OCI-LY3 (cell line): Measurements from ENCODE around the gene KRT33A.
"Not testable (repeated sequence)": the region's sequence is repeated elsewhere in the genome, so short reads cannot be mapped to it uniquely, and the experiment has no call there.

ENCODE experiments used
- H2AFZ ChIP-seq: fragments of 200-600, 300-600 bp; shearing (Covaris generic); 2 replicates; pipeline ENCODE4 v1.6.0; 2014; ENCODE audit warnings: antibody characterized with exemption, low read depth, low read length
- H3K27ac ChIP-seq: fragments of 200-600, 300-600 bp; sonication (generic); 2 replicates; pipeline ENCODE4 v1.5.1; 2014; ENCODE audit warnings: mild to moderate bottlenecking, low read length, moderate library complexity, mixed read lengths
- H3K27me3 ChIP-seq: fragments of 200-600, 300-600 bp; sonication (generic); 2 replicates; pipeline ENCODE4 v1.6.1; 2014; ENCODE audit warnings: low read depth, low read length, mixed read lengths
- H3K36me3 ChIP-seq: fragments of 200-600, 300-600 bp; sonication (generic); replicated peaks from 2 replicates; pipeline ENCODE3; 2014; ENCODE audit warnings: low read depth, low read length, mixed read lengths
- H3K4me1 ChIP-seq: fragments of 300-600, 200-600 bp; sonication (generic); 2 replicates; pipeline ENCODE4 v1.6.1; 2014; ENCODE audit warnings: low read length, mixed read lengths
- H3K4me2 ChIP-seq: fragments of 200-600, 300-600 bp; sonication (generic); 2 replicates; pipeline ENCODE4 v1.6.1; 2014; ENCODE audit warnings: low read length, mixed read lengths
- H3K4me3 ChIP-seq: fragments of 300-600, 200-600 bp; sonication (generic); 2 replicates; pipeline ENCODE4 v1.5.1; 2014; ENCODE audit warnings: antibody characterized with exemption, mild to moderate bottlenecking, low read length, moderate library complexity
- H3K79me2 ChIP-seq: fragments of 300-600, 200-600 bp; shearing (Covaris generic); 2 replicates; pipeline ENCODE4 v1.6.1; 2014; ENCODE audit warnings: mild to moderate bottlenecking, low read length, mixed read lengths
- H3K9ac ChIP-seq: fragments of 300-600, 200-600 bp; shearing (Covaris generic); 2 replicates; pipeline ENCODE4 v1.6.0; 2014; ENCODE audit warnings: mild to moderate bottlenecking, low read length, moderate library complexity
- H3K9me3 ChIP-seq: fragments of 200-600, 300-600 bp; shearing (Covaris generic); 2 replicates; pipeline ENCODE4 v1.6.1; 2014; ENCODE audit warnings: low read length, mixed read lengths; ENCODE audit not compliant: insufficient read depth
- H4K20me1 ChIP-seq: fragments of 200-600, 300-600 bp; sonication (generic); 2 replicates; pipeline ENCODE4 v1.6.1; 2016; ENCODE audit warnings: low read length, mixed read lengths; ENCODE audit not compliant: insufficient read depth
- CTCF ChIP-seq: fragments of 200-600, 300-600 bp; sonication (generic); IDR thresholded peaks from 2 replicates; pipeline ENCODE4 v1.5.1; 2014; ENCODE audit warnings: antibody characterized with exemption, low read length, low read depth
- EZH2phosphoT487 ChIP-seq: fragments of 200-600 bp; shearing (Covaris generic); IDR thresholded peaks from 2 replicates; pipeline ENCODE4 v1.6.1; 2018; ENCODE audit warnings: antibody characterized with exemption, mixed run types, low read depth

Gene KRT33A

GRCh38 chr17:41383690-41384089 is 33.1 kb upstream of the KRT33A start:
- Histone ChIP-seq H3K27ac (no peak overlapping the region), H3K4me1 (no peaks in the 10 kb centered on the region), H3K4me2 (no peak overlapping the region), H2AFZ (no peak overlapping the region), H3K4me3 (no peak overlapping the region), H3K79me2 (no peaks in the 10 kb centered on the region), H3K27me3 (no peaks in the 10 kb centered on the region), H3K9me3 (peaks cover 6% of the 10 kb centered on the region; the same call in 1 of the 2 replicates), H3K36me3 (no peaks in the 10 kb centered on the region), H4K20me1 (no peaks in the 10 kb centered on the region), H3K9ac (no peak overlapping the region)
- TF ChIP-seq CTCF = no peak
- no peak for TF ChIP-seq EZH2phosphoT487

- Histone ChIP-seq H3K4me1 (no peaks in the 10 kb centered on the region), H3K79me2 (no peaks in the 10 kb centered on the region), H4K20me1 (no peaks in the 10 kb centered on the region), H3K9me3 (peaks cover 6% of the 10 kb centered on the region; the same call in 1 of the 2 replicates), H3K27me3 (no peaks in the 10 kb centered on the region; the same call in 1 of the 2 replicates), H3K36me3 (no peaks in the 10 kb centered on the region), H3K4me3 (no peak overlapping the region), H3K27ac (no peak overlapping the region), H3K4me2 (no peak overlapping the region), H2AFZ (no peak overlapping the region), H3K9ac (no peak overlapping the region)
- TF ChIP-seq CTCF (no peak), EZH2phosphoT487 (no peak)
Observed at GRCh38 chr17:41382394-41382793, 31.8 kb upstream of the KRT33A start.

GRCh38 chr17:41381943-41382342 is 31.3 kb upstream of the KRT33A start, which contains the start of gene KRT34:
KRT34 (minus strand) TSS chr17:41382306; CDS start chr17:41382246, 60 bp downstream.
- H3K79me2 ChIP-seq, H3K4me2 ChIP-seq, H3K9me3 ChIP-seq, H3K4me1 ChIP-seq, H3K9ac ChIP-seq, H3K27me3 ChIP-seq, H3K36me3 ChIP-seq, H2AFZ ChIP-seq, H3K4me3 ChIP-seq, H4K20me1 ChIP-seq, H3K27ac ChIP-seq: not testable (repeated sequence)

GRCh38 chr17:41380091-41380490 is 29.5 kb upstream of the KRT33A start:
- not testable (repeated sequence) for H3K27ac ChIP-seq, H3K4me3 ChIP-seq

GRCh38 chr17:41377546-41377945 is 26.9 kb upstream of the KRT33A start:
- Histone ChIP-seq H3K4me2 (no peak overlapping the region), H2AFZ (no peak overlapping the region), H3K27me3 (peaks cover 17% of the 10 kb centered on the region), H3K9me3 (no peaks in the 10 kb centered on the region), H4K20me1 (no peaks in the 10 kb centered on the region), H3K4me3 (no peak overlapping the region), H3K36me3 (no peaks in the 10 kb centered on the region), H3K27ac (no peak overlapping the region), H3K79me2 (no peaks in the 10 kb centered on the region), H3K9ac (no peak overlapping the region), H3K4me1 (no peaks in the 10 kb centered on the region)
- no peak for TF ChIP-seq CTCF
- no peak for TF ChIP-seq EZH2phosphoT487

More at GRCh38 chr17:41380091-41380490, 29.5 kb upstream of the KRT33A start:
- H3K9ac ChIP-seq, H3K9me3 ChIP-seq, H4K20me1 ChIP-seq, H3K4me2 ChIP-seq, H3K27me3 ChIP-seq, H2AFZ ChIP-seq, H3K79me2 ChIP-seq, H3K36me3 ChIP-seq, H3K4me1 ChIP-seq: not testable (repeated sequence)
